Body of pancreas (tissue), 4 donors: ENCODE measurements around the gene DNAJC3. TPM values are rescaled to one million over a fixed set of nuclear protein-coding genes. Genes with fewer than 3 reads are reported as not detected.

Source experiments
- ATAC-seq: fragments of 150-250 bp; one replicate; pipeline ENCODE4 v1.9.1; 2016
- DNase-seq, 4 donors: peaks; one replicate each; pipeline ENCODE4 v3.0.0-alpha.2; 2019
- H3K27ac ChIP-seq, 4 donors: fragments of 200-600 bp; sonication (generic); 1 replicate in 3 of 4; 2 replicates in 1 of 4; pipeline versions ENCODE4 v1.5.1 to v1.6.1; 2016 to 2019; ENCODE audit warnings: mild to moderate bottlenecking in 1 of 4, mixed read lengths in 1 of 4, moderate library complexity in 1 of 4
- H3K27me3 ChIP-seq, 2 donors: fragments of 200-600 bp; sonication (generic); one replicate each; pipeline ENCODE4 v1.6.0; 2016; ENCODE audit warnings: mild to moderate bottlenecking in 1 of 2
- H3K36me3 ChIP-seq, 2 donors: fragments of 200-600 bp; sonication (generic); replicated peaks in 1 of 2; 2 replicates each; pipeline ENCODE4 v1.5.1; 2016; ENCODE audit warnings: low read depth in 2 of 2; ENCODE audit not compliant: insufficient read depth in 1 of 2
- H3K4me1 ChIP-seq: fragments of 200-600 bp; sonication (generic); one replicate; pipeline ENCODE4 v1.6.0; 2016
- H3K4me3 ChIP-seq, 2 donors: fragments of 200-600 bp; sonication (generic); 1 replicate in 1 of 2; 2 replicates in 1 of 2; pipeline ENCODE4 v1.5.1; 2016 to 2019
- H3K9me3 ChIP-seq, 3 donors: fragments of 200-600 bp; sonication (generic); 1 replicate in 2 of 3; 2 replicates in 1 of 3; pipeline ENCODE4 v1.5.1; 2016
- CTCF ChIP-seq, 7 experiments: fragments of 450-650 bp in 4 of 7; fragments of 200-600 bp in 3 of 7; sonication (generic) in 3 of 7; IDR thresholded peaks; one replicate each; pipeline ENCODE4 v1.5.1; 2016 to 2019; ENCODE audit warnings: antibody characterized with exemption in 7 of 7
- POLR2A ChIP-seq, 3 donors: fragments of 450-650 bp; IDR thresholded peaks; one replicate each; pipeline ENCODE4 v1.6.1; 2016; ENCODE audit warnings: antibody characterized with exemption in 3 of 3, mild to moderate bottlenecking in 2 of 3
- WGBS, 2 donors: methylation state at CpG; one replicate each; pipeline ENCODE4 v1.1.5; 2017; 5-methylcytosine and 5-hydroxymethylcytosine counted together
- intact Hi-C: fragments of 100-400 bp; cut with DNase I; formaldehyde crosslinking; loops from one replicate; pipeline ENCODE4 v1.15.1; 2023
- total RNA-seq, 2 donors: library from RNA; depleted of rRNA; stranded (reverse); fragments of >200 nt; gene quantifications; one replicate each; pipeline ENCODE4 v1.1.0, GENCODE V29; 2016

DNAJC3 gene
- total RNA-seq, 2 donors from 2014 or later, result 40.2 to 52.1 TPM

- TF ChIP-seq CTCF (IDR thresholded peaks at IDR 0.05) (no peak), POLR2A (IDR thresholded peaks at IDR 0.05) (no peak)
- ATAC-seq, result no peak
- Histone ChIP-seq H3K36me3 (peaks cover 8 to 11% of the 10 kb centered on the region in 2 donors), H3K4me3 (no peak overlapping the region), H3K27ac (no peak overlapping the region), H3K9me3 (no peaks in the 10 kb centered on the region), H3K27me3 (no peaks in the 10 kb centered on the region), H3K4me1 (peaks cover 22% of the 10 kb centered on the region)
- no peak for DNase-seq
- WGBS, 2 donors, result 84 to 90% methylated on average over 7 of the region's 7 CpGs
- intact Hi-C loops, result no loop called here
These were observed 114.3 kb downstream of the DNAJC3 start for GRCh38 chr13:95791084-95791722.

- WGBS, 2 donors, result 80 to 88% methylated on average over 3 of the region's 3 CpGs
- intact Hi-C loops, result no loop called here
- no peak for TF ChIP-seq CTCF (IDR thresholded peaks at IDR 0.05)
- no peak for TF ChIP-seq POLR2A (IDR thresholded peaks at IDR 0.05)
- no peak overlapping the region for H3K4me3 ChIP-seq
- no peaks in the 10 kb centered on the region for H3K27me3 ChIP-seq
- peaks cover 5 to 9% of the 10 kb centered on the region in 2 donors for H3K36me3 ChIP-seq
- DNase-seq (no peak), ATAC-seq (no peak)
- peaks cover 8% of the 10 kb centered on the region for H3K4me1 ChIP-seq
- no peaks in the 10 kb centered on the region for H3K9me3 ChIP-seq
- H3K27ac ChIP-seq, result no peak overlapping the region
These were observed 116.1 kb downstream of the DNAJC3 start for GRCh38 chr13:95793018-95793555.

GRCh38 chr13:95793781-95794180 is 116.8 kb downstream of the DNAJC3 start:
- intact Hi-C loops, result no loop called here
- Histone ChIP-seq H3K27me3 (no peaks in the 10 kb centered on the region), H3K27ac (no peak overlapping the region), H3K4me1 (peaks cover under 1% of the 10 kb centered on the region), H3K9me3 (no peaks in the 10 kb centered on the region), H3K36me3 (peaks cover 5 to 9% of the 10 kb centered on the region in 2 donors), H3K4me3 (no peak overlapping the region)
- ATAC-seq (no peak), DNase-seq (no peak)
- 83 to 92% methylated on average over 3 of the region's 3 CpGs for WGBS, 2 donors
- TF ChIP-seq POLR2A (IDR thresholded peaks at IDR 0.05), result no peak
- no peak for TF ChIP-seq CTCF (IDR thresholded peaks at IDR 0.05)

GRCh38 chr13:95797016-95797415 is 120.1 kb downstream of the DNAJC3 start:
- 86 to 93% methylated on average over 2 of the region's 2 CpGs for WGBS, 2 donors
- no peak for TF ChIP-seq POLR2A (IDR thresholded peaks at IDR 0.05)
- DNase-seq (no peak), ATAC-seq (no peak)
- H3K27ac ChIP-seq, result no peak overlapping the region
- no peak overlapping the region for H3K4me3 ChIP-seq
- H3K36me3 ChIP-seq, result peaks cover 0 to 3% of the 10 kb centered on the region in 2 donors
- no peaks in the 10 kb centered on the region for H3K27me3 ChIP-seq
- no peaks in the 10 kb centered on the region for H3K9me3 ChIP-seq
- no peaks in the 10 kb centered on the region for H3K4me1 ChIP-seq
- intact Hi-C loops, result no loop called here

- Histone ChIP-seq H3K36me3 (peaks cover 0 to 2% of the 10 kb centered on the region in 2 donors), H3K4me3 (no peak overlapping the region), H3K4me1 (no peaks in the 10 kb centered on the region), H3K27ac (no peak overlapping the region), H3K9me3 (no peaks in the 10 kb centered on the region), H3K27me3 (no peaks in the 10 kb centered on the region)
- DNase-seq (no peak), ATAC-seq (no peak)
- TF ChIP-seq CTCF (IDR thresholded peaks at IDR 0.05) (no peak), POLR2A (IDR thresholded peaks at IDR 0.05) (no peak)
- intact Hi-C loops, result no loop called here
- WGBS, 2 donors, result 92 to 100% methylated on average over 1 of the region's 1 CpG
These were observed 123.5 kb downstream of the DNAJC3 start for GRCh38 chr13:95800436-95800835.
